Measurements from ENCODE around the gene ANO7.

ANO7 gene

DNA sequence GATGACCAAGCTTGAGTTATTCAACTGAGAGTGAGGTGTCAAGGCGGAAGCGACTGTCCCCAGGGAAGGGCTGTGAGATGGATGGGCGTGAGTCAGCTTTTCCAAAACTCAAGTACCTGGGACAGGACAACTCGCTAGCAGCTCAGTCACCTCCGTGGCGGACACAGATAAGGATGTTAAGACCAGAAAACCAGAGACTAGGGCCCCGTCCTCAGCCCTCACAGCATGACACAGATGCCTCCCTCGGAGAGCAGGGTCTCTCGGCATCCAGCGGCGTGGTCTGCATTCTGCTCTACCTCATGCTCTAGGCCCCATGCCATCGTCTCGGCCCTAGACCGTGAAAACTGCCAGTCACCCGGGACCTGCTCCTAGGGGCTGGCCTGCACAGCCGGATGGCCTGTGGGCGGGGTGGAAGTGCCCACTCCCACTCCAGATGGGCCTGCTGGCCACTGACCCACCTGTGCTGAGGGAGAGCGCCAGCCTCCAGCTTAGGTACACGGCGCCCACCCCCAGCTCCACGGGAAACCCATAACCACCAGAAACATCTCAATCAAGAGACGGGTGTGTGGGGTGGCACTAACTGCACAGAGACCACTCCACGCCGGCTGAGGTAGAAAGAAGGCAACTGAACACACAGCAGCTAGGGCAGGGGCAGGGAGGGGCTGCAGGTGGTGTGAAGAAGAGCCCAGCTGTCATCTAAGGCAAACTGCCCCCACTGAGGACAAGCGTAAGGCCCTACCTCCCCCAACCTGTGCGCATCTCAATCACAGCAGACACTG, 39.8 kb downstream of the ANO7 start:
- DNase-seq: peak; percentile 28

DNA sequence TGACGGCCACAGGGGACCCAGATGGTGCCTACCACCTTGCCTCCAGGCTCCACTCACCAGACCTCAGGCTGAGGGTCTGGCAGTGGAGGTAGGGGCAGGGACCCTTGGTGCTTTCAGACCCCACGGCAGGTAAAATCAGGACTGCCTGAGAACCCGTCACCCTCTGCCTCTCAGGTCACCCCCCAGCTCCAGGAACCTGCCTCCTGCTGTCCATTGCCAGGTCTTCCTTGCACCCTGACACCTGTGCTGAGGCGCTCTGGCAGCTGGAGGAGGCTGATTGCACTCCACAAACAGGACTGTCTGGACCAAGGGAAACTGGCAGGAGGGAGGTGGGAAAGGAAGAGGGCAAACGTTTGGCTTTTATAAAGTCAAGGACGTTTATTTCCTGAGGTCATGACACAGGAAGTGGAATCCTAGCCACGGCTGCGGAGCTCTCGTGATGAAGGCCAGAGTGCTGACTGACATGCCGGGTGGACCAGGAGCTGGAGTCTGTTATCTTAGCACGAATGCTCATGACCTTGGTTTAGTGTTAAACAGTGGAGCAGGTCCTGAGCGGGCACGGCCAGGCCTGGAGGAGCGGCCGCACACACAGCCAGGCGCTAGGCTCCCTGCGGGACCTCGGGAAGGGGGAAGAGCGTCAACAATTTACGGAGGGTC, 40.5 kb downstream of the ANO7 start:
- DNase-seq: no peak

DNA sequence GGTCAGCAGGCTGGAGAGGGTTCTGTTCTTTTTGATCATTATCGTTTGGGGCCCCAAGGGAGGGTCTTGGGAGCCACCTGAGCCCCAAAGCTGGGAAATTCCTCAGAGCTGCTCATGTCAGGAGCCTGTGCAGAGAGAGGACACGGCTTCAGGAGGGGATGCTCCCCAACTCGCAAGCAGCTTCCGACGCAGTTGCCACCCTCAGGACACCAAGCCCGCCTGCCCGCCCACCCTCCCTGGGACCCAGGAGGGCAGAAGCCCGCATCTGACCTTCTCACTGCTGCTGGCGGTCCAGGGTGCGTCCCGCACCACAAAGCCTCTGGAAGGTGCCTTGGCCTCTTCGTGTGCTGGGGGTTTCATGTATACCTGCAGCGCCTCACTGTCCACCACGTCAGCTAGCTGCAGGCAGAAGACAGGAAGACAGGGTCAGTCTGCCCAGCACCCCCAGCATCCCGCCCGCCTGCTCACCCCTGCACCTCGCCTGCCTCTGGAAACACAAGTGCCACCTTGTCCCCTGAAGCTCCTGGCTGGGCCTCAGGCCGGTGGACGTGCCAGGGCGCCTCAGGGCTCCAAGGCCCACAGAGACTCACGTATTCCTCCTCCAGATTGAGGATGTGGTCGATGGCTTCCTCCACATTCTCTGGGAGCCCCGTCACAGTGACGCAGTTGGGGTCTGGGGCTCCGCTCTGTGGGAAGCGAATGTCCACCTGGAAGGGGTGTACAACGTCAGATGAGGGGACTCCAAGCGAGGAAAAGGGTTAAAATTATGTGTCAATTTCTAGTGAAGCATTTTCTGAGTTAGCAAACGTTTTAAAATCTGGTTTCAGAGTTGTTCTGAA, 41.3 kb downstream of the ANO7 start:
- no peak for DNase-seq

DNA sequence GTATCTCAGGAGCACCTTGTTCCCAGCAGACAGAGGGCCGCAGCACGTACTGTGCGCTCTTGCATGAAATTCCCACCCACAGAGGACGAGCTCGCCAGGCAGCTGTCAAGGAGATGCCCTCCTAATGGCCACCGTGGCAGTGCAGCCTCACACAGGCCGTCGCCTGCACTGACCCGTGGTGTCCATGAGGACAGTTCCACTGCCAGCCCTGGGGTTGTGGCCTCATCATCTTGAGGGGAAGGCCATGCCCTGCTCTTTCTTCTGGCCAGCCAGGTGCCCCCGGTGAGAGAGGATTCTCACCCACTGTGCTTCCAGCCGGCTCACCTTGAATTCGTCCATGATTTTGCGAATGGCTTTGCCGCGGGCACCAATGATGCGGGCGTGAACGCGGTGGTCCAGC, 42.0 kb downstream of the ANO7 start:
- no peak for DNase-seq

DNA sequence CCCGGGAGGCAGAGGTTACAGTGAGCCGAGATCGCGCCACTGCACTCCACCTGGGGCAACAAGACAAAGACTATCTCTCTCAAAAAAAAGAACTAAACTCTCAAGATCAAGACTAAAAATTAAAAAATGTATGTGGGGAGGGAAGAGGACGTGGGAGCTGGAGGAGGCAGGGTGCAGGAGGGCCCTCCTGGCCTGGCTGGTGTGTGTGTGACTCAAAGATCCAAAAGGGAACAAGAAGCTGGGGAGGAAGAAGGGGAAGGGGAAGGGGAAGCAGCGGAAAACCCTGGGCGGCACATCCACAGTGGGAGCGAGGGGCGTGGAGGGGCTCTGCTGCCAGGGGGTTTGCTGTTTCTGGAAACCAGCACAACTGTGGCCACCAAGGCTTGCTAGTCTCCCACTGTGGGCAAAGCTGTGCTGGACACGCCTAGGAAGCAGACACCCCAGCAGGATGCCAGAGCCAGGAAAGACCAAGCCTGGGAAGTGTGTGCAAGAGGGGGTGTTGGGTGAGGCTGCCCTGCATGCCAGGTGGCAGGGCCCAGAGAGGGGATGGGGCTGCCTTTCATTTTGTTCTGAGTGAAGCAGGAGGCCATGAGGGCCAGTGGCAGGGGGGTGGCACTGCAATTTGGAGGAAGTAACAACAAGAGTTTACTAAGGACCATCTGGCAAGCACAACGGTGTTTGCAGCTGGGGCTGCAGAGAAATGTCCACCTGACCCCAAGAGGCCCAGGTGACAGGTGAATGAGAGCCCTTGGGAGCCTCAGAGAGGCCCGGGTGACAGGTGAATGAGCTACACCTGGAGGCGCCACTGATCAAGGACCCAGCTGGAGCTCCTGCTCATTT, 44.5 kb downstream of the ANO7 start:
- DNase-seq: no peak

DNA sequence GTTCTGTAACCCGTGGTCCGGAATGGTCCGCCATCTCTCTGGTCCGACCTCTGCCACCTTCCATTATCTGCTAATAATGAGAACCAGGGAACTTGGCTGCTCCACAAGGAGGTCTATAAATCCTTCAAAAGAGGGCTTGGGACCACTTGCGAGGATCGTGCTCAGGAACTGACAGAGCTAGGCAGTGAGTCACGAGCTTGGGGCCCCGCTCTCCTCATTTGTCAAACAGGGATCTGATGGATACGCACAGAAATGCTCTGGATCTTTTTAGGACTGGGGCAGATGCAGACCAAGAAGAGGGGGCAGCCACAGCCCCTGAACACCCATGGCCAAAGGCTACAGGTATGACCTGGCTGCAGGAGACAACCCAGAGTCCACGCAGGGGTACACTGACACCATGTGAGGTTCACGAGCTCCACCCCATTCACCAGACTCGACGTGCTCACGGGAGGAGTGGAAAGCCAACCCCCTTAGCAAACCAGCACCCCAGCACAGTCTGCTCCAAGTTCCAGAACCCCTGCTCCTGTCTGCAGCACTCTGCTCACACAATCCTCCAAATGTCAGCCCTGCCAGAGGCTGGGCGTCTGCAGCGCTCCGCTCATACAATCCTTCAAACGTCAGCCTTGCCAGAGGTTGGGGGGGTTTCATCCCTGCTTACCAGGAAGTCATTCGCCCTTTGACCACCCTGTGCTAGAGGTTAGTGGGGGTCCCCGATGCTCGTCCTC, 45.8 kb downstream of the ANO7 start:
- no peak for DNase-seq

DNA sequence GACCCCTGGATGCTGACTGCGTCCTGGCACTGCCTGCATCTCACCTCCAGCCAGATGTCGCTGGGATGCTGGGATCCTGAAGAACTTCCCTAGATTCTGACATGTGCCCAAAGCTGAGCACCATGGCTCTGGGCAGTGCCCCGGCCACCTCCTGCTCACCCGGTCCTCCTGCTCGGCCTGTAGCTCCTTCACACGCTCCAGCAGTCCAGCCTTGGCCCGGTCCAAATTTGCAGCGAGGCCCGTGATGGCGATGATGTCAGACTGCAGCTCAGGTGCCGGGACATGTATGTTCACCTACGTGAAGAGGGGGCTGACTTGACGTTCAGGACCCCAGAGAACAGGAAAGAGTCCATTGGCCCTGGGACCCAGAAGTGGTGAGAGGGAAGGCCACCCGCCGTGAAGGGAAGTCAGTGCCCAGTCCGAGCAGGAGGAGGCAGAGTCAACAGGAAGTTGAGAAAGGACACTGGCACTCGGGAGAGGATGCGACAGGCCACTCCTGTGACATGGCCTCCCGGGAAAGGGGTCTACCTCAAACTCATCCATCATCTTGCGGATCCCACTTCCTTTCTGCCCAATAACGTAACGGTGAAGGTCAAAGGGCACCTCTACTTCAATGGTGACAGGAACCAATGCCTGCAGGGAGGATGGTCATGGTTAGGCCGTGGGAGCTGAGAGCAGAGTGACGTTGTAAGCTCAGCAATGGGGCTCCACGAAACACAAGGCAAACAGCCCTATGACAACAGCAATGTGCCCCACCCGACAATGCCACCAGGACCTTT, 46.7 kb downstream of the ANO7 start:
- no peak for DNase-seq

DNA sequence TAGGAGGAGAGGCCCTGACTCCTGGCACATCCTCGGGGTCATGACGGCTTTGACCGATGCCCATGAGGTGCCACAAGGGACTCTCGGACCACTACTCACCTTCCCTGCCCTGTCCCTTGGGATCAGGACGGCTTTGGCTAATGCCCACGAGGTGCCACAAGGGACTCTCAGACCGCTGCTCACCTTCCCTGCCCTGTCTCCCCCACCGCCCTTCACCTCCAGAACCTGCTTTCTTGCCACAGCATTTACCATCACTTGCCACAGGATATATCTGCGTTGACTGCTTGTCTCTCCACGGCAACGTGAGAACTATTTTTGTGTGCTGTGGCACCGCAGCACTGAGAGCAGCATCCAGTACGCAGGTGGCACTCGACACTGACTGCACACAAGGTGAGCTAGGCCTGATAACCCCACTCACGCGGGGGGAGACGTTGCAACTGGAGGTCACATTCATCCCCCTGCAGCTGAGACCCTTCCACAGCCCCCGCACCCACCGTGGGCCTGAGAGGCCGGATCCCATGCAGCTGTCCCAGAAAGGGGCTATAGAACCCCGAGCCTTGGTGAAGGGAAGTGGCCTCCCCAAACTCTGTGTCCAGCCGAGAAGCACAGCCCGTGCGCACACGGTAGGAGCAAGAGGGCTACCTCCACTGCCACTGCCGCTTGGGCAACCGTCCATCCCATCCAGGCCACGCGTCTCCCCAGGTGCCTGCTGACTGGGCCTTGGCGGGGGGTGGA, 47.5 kb downstream of the ANO7 start:
- no peak for DNase-seq

DNA sequence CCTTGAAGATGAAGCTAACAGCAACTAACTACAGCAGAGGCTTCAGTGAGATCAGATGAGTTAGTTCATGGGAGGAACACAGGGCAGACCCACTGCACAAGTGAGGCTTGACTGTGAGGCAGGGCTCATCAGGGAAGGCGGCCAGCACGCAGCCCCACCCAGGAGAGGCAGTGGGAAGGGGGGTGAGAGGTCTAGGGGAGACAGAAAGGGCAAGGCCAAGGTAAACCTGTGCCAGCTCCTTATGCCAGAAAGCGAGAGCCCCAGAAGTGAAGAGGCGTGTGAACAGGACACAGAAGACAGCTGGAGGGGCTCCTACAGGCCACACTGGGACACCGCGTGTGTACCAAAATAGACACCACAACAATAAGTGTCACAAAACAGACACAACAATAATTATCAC, 48.6 kb downstream of the ANO7 start:
- no peak for DNase-seq

DNA sequence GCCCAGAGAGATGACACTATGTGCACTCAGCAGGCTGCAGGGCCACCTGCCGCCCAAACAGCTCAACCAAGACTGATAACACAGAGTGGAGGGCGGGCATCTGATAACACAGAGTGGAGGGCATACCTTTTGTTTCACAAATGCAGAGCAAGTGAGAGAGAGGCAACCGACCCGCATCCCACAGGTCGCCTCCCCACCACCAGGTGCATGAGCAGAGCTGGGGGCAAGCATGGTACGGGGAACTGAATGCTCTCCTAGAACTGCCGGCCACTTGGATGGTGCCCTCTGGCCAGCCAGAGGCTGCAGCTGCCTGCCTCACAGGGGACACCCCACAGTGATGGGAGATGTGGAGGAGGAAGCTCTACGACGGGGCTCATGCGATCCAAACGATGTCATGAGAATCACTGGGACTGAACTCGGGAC, 49.5 kb downstream of the ANO7 start:
- no peak for DNase-seq

DNA sequence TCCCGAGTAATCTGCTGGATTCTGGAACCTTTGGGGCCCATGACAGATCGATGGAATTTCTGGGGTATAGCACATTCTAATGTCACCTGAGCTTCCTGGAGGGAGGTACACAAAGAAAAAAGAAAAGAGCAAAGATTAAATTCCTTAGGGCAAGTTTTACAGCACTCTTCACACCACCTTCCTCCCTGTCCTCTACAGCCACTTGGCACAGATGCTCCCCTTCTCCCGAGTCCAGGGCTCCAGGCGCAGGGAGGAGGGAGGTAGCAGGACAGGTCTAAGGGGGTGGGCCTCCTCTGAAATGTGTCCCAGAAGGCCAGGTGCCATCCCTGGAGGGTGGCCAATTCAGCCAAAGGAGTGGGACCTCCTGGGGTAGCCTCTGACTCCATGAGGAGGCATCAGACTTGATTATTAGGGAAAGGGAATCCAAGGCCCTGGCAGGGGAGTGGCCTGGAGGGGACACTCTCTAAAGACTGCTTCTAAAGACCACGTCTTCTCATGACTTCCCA, 50.3 kb downstream of the ANO7 start:
- DNase-seq: no peak

DNA sequence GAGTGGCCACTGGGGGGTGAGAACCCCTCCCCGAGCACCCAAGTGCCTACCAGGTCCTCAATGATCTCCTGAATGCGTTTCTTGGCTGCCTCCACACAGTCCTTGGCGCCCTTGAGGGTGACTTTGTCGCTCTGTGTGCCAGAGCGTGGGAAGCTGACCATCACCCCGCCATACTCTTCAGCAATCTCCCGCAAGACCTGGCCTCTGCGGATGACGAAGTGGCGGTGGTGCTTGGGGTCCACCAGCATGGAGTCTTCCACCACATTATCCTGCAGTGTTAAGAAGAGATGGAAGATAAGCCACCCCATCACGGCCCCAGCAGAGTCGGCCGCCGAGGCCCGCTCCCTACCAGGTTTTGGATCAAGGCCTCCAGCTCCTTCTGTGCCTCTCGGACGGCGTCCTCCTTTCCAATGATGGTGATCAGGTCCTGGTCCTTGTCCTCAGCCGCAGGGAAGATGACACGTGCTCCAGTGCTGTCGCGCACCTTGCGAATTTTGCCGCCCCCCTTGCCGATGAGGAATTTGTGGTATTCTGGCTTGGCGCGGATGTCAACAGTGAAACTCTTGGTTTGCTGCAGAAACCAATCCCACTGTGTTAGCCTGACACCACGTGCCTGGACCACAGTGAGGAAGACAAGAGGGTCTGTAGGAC, 51.2 kb downstream of the ANO7 start:
- DNase-seq: no peak

DNA sequence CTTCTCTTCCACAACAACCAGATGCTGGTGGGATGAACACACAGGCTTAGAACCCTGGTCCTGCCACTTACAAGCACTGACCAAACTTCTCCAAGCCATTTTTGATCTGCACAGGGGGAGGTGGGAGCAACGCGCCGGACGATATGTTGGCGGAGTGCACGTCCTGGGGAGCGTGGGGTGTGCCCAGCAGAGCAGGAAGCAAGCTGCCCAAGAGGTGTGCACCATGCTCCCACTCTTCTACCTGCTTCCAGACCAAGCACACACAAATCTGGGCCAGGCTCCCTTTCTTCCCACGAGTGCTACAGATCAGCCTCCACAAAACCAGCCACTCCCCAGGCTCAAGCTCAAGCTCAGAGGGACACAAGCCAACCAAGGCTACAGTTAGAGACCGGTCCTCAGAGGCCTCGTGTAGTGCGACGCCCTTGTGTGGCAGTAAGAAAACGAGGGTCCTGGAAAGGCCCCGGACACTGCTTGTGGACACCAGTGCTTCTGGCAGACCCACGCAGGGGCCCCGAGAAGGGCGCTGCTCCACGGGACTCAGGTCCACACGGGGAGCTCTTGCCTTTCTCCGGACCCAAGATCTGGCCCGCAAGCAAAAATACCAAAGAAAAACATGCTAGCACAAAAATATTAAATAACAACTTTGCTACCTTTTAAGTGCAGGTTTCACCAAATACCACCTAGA, 52.0 kb downstream of the ANO7 start:
- no peak for DNase-seq

DNA sequence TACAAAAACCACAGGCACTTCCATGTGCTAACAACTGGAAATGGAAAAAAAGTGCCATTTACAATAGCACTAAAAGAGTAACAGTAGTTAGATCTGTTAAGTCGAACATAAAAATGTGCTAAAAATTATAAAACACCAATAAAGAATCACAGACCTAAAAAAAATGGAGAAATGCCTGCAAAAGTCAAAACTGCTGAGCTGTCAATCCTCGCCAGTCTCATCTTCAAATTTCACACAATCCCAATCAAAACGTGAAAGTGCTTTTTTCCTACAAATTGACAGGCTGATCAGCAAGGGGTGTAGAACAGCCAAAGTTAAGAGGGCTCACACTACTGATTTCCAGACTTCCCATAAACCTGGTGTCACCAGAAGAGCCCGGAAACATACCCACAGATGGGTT, 53.2 kb downstream of the ANO7 start:
- DNase-seq: no peak

DNA sequence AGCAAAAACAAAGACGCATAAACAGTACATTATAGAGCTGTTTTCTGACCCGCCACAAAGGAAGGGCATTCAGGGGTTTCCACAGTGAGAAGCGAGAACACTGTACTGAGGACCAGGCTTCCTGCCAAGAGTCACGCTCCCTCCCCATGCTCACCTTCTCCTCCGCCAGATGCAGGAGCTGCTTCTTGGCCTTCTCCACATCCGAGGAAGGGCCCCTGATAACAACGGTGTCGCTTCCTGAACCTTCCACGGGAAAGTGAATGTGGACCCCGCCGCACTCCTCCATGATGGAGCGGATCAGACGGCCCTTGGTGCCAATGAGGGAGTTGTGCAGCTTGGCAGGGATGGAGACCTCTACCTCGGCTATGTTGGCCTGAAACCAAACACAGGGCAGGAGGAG, 53.8 kb downstream of the ANO7 start:
- DNase-seq: no peak

DNA sequence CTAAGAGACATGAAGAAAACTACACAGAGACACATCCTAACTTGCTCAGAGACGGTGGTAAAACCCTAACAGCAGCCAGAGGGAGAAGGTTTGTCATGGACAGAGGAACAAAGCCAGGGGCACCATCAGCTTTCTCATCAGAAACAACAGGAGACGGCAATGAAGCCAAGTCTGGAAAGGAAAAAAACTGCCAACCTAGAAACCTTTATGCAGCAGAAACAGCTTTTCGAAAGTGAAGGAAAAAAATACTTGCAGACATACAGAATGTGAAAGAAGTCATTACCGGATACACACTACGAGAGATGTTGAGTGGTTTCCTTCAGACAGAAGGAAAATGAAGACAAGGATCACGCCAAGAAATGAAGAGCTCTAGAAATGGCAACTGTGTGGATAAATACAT, 55.9 kb downstream of the ANO7 start:
- no peak for DNase-seq

DNA sequence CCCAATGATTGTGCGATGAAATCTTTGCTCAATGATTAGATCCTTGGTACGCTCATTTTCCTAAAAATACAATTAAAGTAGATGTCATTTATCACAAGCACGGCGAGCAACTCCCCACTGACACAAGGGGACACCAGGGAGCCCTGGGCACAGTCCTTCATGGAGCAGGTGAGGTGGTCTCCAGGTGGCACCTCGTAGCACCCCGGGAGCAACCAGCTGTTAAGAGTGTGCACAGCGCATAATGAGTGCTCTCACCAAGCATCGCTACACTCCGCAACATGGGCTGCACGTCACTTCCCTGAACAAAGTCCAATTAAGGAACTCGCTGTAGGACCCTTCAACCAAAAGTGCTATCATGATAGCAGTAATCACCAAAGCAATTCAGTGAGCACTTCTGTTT, 59.8 kb downstream of the ANO7 start:
- no peak for DNase-seq

DNA sequence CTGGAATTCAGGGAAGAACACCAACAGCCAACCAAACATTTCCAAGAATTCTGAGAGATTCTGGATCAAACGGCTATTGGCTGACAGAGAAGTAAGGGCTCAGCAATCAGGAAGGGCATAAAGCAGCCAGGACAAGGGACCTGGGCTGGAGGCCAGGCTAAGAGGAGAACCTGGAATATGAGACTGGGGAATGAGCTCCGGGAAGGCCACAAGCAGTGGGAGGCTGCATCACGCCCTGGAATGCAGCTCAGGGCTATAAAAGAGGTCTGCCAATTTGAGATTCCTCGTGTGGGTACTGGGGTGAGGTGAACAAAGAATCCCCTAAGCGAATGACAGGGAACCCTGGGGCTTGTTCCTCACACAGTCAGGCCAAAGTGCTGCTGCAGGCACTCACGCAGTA, 60.4 kb downstream of the ANO7 start:
- DNase-seq: no peak

DNA sequence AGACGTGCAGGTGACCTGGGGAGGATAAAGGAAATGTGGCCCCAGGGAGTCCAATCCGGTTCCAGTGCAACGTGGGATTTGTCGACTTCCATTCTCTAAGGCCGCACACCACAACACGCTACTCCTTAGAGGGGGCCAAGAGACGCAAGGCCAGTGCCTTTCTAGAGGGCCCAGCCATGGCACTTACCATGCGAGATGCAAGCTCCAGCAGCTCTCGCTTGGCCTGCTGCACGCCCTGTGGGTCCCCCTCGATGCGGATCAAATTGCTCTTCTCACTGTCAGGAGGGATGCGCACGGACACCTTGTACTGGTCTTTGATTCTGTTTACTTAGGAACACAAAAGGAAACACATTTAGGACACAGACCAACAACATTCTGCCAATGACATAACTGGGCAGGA, 61.2 kb downstream of the ANO7 start:
- DNase-seq: no peak
